K562 (cell line): ENCODE data around the gene AUNIP. TPM values are rescaled to one million over a fixed set of nuclear protein-coding genes. Genes with fewer than 3 reads are reported as not detected.
A peak's percentile ranks its signal among the peaks of the same experiment; 100 is the strongest.

Source experiments
- ATAC-seq: fragments of 200-7000 bp; cut with Tn5 transposase; 3 replicates; pipeline ENCODE4 v1.9.1; 2020; ENCODE audit warnings: moderate library complexity
- BruUV-seq: library from RNA; stranded (reverse); fragments of 400-500 nt; replicated peaks from 2 replicates; lab custom pipeline; 2021; lab: Mats Ljungman, UMichigan
- CTCF ChIA-PET: fragments of 300-600 bp; formaldehyde crosslinking; extraction: SDS; loops from one replicate; lab custom pipeline; 2021; ENCODE audit warnings: low intra/inter-chr PET ratio; lab: Yijun Ruan, JAX
- POLR2A ChIA-PET: fragments of 300-600, 350-650 bp; sonication (Branson Sonifier 250); formaldehyde crosslinking; extraction: SDS; loops from one replicate; lab custom pipeline; 2021; ENCODE audit warnings: antibody characterized with exemption, inconsistent platforms; lab: Yijun Ruan, JAX
- DNase-seq, 4 experiments: peaks; one replicate each; pipeline versions ENCODE4 v3.0.0 to v3.0.0-alpha.2; 2011 to 2018; ENCODE audit warnings: low spot score in 3 of 4, mixed read lengths in 3 of 4; ENCODE audit errors: extremely low read depth in 1 of 4
- FAIRE-seq: peaks from 2 replicates; lab custom pipeline; 2011; peaks lifted over from hg19 to GRCh38; lab: Jason Lieb, UNC
- H2AFZ ChIP-seq: 2 replicates; pipeline ENCODE4 v1.6.0; 2011; ENCODE audit warnings: low read depth, low read length, control low read depth, inconsistent platforms
- H3K27ac ChIP-seq: fragments of 200-600 bp; 3 replicates; pipeline ENCODE4 v1.8.0; 2011; ENCODE audit warnings: low read depth, mild to moderate bottlenecking, control low read depth, inconsistent platforms, low read length, moderate library complexity, mixed read lengths; ENCODE audit errors: extremely low read depth
- H3K27me3 ChIP-seq, 2 experiments: fragments of 300-600 bp in 1 of 2; 2 replicates in 1 of 2; 3 replicates in 1 of 2; pipeline versions ENCODE4 v1.6.0 to v1.8.0; 2011; ENCODE audit warnings: inconsistent platforms in 2 of 2, low read length in 2 of 2, mild to moderate bottlenecking in 1 of 2, mixed read lengths in 1 of 2, moderate library complexity in 1 of 2; ENCODE audit not compliant: control insufficient read depth in 2 of 2, insufficient read depth in 2 of 2
- H3K36me3 ChIP-seq: fragments of 300-600 bp; 3 replicates; pipeline ENCODE4 v1.8.0; 2011; ENCODE audit warnings: mild to moderate bottlenecking, low read length, inconsistent platforms; ENCODE audit not compliant: control insufficient read depth, insufficient read depth
- H3K4me1 ChIP-seq, 2 experiments: fragments of 200-600 bp in 1 of 2; replicated peaks in 1 of 2; 2 replicates in 1 of 2; 3 replicates in 1 of 2; pipeline versions ENCODE4 v1.5.1 to v1.8.0; 2011; ENCODE audit warnings: inconsistent platforms in 2 of 2, low read length in 2 of 2, mild to moderate bottlenecking in 1 of 2, mixed read lengths in 1 of 2, moderate library complexity in 1 of 2; ENCODE audit not compliant: control insufficient read depth in 2 of 2, insufficient read depth in 2 of 2
- H3K4me2 ChIP-seq: 2 replicates; pipeline ENCODE4 v1.6.1; 2011; ENCODE audit warnings: low read length, control low read depth, inconsistent platforms, mixed read lengths; ENCODE audit not compliant: insufficient read depth
- H3K4me3 ChIP-seq: fragments of 200-600 bp; sonication (generic), shearing (Covaris generic); 2 replicates; pipeline ENCODE4 v1.5.1; 2016; ENCODE audit warnings: control low read depth, inconsistent platforms
- H3K79me2 ChIP-seq: fragments of 200-600 bp; 3 replicates; pipeline ENCODE4 v1.8.0; 2011; ENCODE audit warnings: low read length, inconsistent platforms; ENCODE audit not compliant: control insufficient read depth, insufficient read depth
- H3K9ac ChIP-seq, 2 experiments: 2 replicates each; pipeline versions ENCODE4 v1.6.0 to v1.6.1; 2011; ENCODE audit warnings: low read depth in 2 of 2, low read length in 2 of 2, control low read depth in 1 of 2, inconsistent platforms in 1 of 2, mild to moderate bottlenecking in 1 of 2, mixed read lengths in 1 of 2; ENCODE audit not compliant: insufficient read depth in 1 of 2
- H3K9me1 ChIP-seq: one replicate; pipeline ENCODE4 v1.6.0; 2011; ENCODE audit warnings: inconsistent platforms, mild to moderate bottlenecking, low read length, moderate library complexity; ENCODE audit not compliant: control insufficient read depth, insufficient read depth
- H3K9me3 ChIP-seq: replicated peaks from 2 replicates; pipeline ENCODE4 v1.5.1; 2011; ENCODE audit warnings: low read depth, low read length, inconsistent platforms; ENCODE audit not compliant: control insufficient read depth, insufficient read depth
- H4K20me1 ChIP-seq: replicated peaks from 2 replicates; pipeline ENCODE4 v1.6.1; 2011; ENCODE audit warnings: low read length, inconsistent platforms, mixed read lengths; ENCODE audit not compliant: control insufficient read depth, insufficient read depth
- ERF ChIP-seq: fragments of 450-650 bp; formaldehyde crosslinking; IDR thresholded peaks from 2 replicates; pipeline ENCODE4 v1.4.0; 2020; ENCODE audit warnings: mild to moderate bottlenecking, mixed read lengths
- MLLT1 ChIP-seq, 2 experiments: fragments of 450-650 bp; IDR thresholded peaks; 2 replicates each; pipeline ENCODE4 v1.6.1; 2016
- ZBTB40 ChIP-seq, 2 experiments: fragments of 450-650 bp in 1 of 2; sonication (generic) in 1 of 2; formaldehyde crosslinking in 1 of 2; IDR thresholded peaks; 2 replicates each; pipeline versions ENCODE4 v1.7.1 to v1.9.0; 2016 to 2022; ENCODE audit warnings: inconsistent platforms in 1 of 2, mild to moderate bottlenecking in 1 of 2, missing genetic modification reagents in 1 of 2
- ZNF511 ChIP-seq: sonication (generic); formaldehyde crosslinking; IDR thresholded peaks from 2 replicates; pipeline ENCODE4 v1.8.0; 2022; ENCODE audit warnings: mild to moderate bottlenecking, missing genetic modification reagents
- ZNF512 ChIP-seq: IDR thresholded peaks from 2 replicates; pipeline ENCODE4 v1.6.1; 2016; ENCODE audit warnings: missing genetic modification characterization, missing compliant biosample characterization
- WGBS: fragments of 100-300 bp; shearing (Covaris generic); methylation state at CpG from one replicate; pipeline ENCODE4 v1.1.6; 2016; ENCODE audit warnings: low coverage, mixed read lengths; ENCODE audit not compliant: insufficient coverage; ENCODE audit errors: missing lambda C conversion rate; 5-methylcytosine and 5-hydroxymethylcytosine counted together
- in situ Hi-C: fragments of 300-500 bp; cut with MboI; formaldehyde crosslinking; loops from 4 replicates; pipeline ENCODE4 v1.15.0; 2018; ENCODE audit warnings: inconsistent platforms, mixed read lengths
- intact Hi-C: fragments of 100-400 bp; cut with micrococcal nuclease; formaldehyde crosslinking; loops from 2 replicates; pipeline ENCODE4 v1.14.2; 2022
- polyA plus RNA-seq, 8 experiments: library from polyadenylated mRNA; depleted of rRNA in 4 of 8; stranded (reverse) in 5 of 8; unstranded in 3 of 8; fragments of >200 nt; fragmentation: Nextera tagmentation in 2 of 8; fragmentation: Illumina TruSeq in 1 of 8; extraction: Ambion mirVana in 2 of 8; extraction: Trizol in 1 of 8; gene quantifications; 2 replicates each; pipeline versions ENCODE4 v1.2.1 to v1.2.3, GENCODE V29; 2011 to 2014; ENCODE audit warnings: inconsistent platforms in 1 of 8, missing spikeins in 1 of 8
- total RNA-seq, 7 experiments: library from RNA; depleted of rRNA in 6 of 7; stranded (reverse); fragments of >200 nt in 6 of 7; fragmentation: Illumina TruSeq in 2 of 7; extraction: Trizol in 2 of 7; gene quantifications; 2 replicates each; pipeline versions ENCODE4 v1.2.1 to v1.2.3, GENCODE V29; 2011 to 2021; ENCODE audit warnings: low replicate concordance in 1 of 7

AUNIP gene
- total and polyA plus RNA-seq, 9 of the 15 experiments (the other 6 are each of a cell fraction or from before 2014, with no cell fraction given), result 12.1 to 53.8 (median 47.1) TPM

- POLR2A ChIA-PET, result interaction anchor here (0.5 to 1.0 kb wide), 6 partner anchors 11 to 1359 kb away, joined by 3 to 6 read pairs (median 3); no protein-coding TSS in a partner anchor
- BruUV-seq, result no TSS peak
- TF ChIP-seq ZNF512 (no peak), ZNF511 (CRISPR knock-in tag) (0 out of 2 replicates have a peak, but pooled peaks have one; percentile 37), ZBTB40 (IDR thresholded peaks at IDR 0.05) (peak; percentile 25; the same call in 1 of the 2 replicates), ZBTB40 (CRISPR knock-in tag; IDR thresholded peaks at IDR 0.05) (no peak), ERF (CRISPR knock-in tag) (peak; percentile 21; the same call in 1 of the 2 replicates), MLLT1 (IDR thresholded peaks at IDR 0.05) (no peak)
Measured at GRCh38 chr1:25799352-25799934, 59.8 kb downstream of the AUNIP start.

More at GRCh38 chr1:25799352-25799934, 59.8 kb downstream of the AUNIP start:
- Histone ChIP-seq H3K79me2 (no peaks in the 10 kb centered on the region), H3K9me3 (no peaks in the 10 kb centered on the region), H3K9me1 (no peaks in the 10 kb centered on the region), H3K9ac (peak overlapping the region; percentile 47 to 90; a peak in 3 of 4 replicates), H3K4me2 (peak overlapping the region; percentile 78), H3K27ac (0 out of 3 replicates have a peak overlapping the region, but pooled peaks have one; percentile 31), H3K4me1 (peaks cover 15 to 20% of the 10 kb centered on the region in 2 experiments; a peak in 4 of 5 replicates), H3K27me3 (peaks cover 12 to 24% of the 10 kb centered on the region in 2 experiments), H2AFZ (peak overlapping the region; percentile 94), H4K20me1 (no peaks in the 10 kb centered on the region), H3K36me3 (no peaks in the 10 kb centered on the region), H3K4me3 (peak overlapping the region; percentile 39)
- WGBS, result 53% methylated on average over 12 of the region's 12 CpGs
- intact Hi-C loops (loop anchor here (5.0 to 10.0 kb wide), 3 partner anchors 55 to 257 kb away; partner anchors contain the start of gene LDLRAP1), in situ Hi-C loops (loop anchor here (5.0 kb wide), 1 partner anchor 187 kb away; no protein-coding TSS in a partner anchor)
- CTCF ChIA-PET, result interaction anchor here (0.5 to 0.9 kb wide), 2 partner anchors 24 to 102 kb away, joined by 3 read pairs; no protein-coding TSS in a partner anchor
- no peak for DNase-seq
- no peak for FAIRE-seq
- ATAC-seq, result no peak
